Measurements from ENCODE around the gene TJP3. TPM values are rescaled to one million over a fixed set of nuclear protein-coding genes. Genes with fewer than 3 reads are reported as not detected.

The TJP3 gene
- total RNA-seq, 1 experiment from 2014 or later: 1.6 TPM

DNA sequence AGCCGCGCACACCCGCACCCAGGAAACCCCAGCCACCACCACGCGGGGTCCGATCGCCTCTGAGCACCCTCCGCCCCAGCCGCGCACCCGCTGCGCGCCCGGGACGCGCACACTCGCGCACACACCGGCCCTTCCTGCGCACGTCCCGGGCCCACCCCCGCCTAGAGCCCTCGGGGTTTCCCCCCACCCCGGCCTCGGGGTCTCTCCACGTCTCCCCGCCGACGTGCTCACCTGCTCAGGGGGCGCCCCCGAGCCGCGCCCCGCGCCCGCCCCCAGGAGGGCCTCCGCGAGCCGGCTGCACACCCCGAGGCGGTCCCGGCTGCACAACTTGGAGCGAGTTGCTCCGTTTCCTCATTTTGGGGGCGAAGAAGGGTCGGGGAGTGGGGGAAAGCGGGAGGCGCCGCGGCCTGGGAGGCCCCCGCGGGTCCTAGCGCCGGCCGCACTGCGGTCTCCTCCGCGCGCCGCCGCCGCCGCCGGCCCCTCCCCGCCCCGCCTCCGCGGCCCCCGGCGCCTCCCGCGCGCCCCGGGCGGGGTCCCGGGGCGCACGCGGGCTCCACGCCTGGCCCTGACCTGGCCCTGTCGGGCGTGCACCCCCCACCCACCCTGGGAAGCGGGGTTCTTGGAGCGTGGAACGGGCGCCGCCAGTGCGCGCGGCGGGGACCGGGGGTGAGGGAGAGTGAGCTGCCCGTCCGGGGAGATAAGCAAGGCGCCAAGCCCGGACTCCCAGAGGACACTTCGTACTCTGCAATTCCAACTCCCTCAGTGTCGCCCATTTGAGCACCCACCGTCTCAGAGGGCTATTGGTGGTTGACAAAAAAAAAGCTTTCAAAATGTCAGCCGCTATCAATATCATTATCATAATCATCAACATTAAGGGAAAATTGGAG is 78.0 kb downstream of the TJP3 start, which contains the start of gene MATK:
MATK (minus strand) TSS at position 444 of the 887 bp plus-strand sequence. CDS start 1,246 bp downstream, outside the sequence.
- intact Hi-C loops (cut with micrococcal nuclease): no loop called here
- no peaks in the 10 kb centered on the region for H3K4me1 Mint-ChIP-seq (ENCODE audit: insufficient read depth, unreplicated experiment)
- no peaks in the 10 kb centered on the region for H3K36me3 Mint-ChIP-seq (ENCODE audit: insufficient read depth, unreplicated experiment)
- H3K27me3 Mint-ChIP-seq (ENCODE audit: insufficient read depth, unreplicated experiment): peaks cover 35% of the 10 kb centered on the region
- TF ChIP-seq, protein P1, sequence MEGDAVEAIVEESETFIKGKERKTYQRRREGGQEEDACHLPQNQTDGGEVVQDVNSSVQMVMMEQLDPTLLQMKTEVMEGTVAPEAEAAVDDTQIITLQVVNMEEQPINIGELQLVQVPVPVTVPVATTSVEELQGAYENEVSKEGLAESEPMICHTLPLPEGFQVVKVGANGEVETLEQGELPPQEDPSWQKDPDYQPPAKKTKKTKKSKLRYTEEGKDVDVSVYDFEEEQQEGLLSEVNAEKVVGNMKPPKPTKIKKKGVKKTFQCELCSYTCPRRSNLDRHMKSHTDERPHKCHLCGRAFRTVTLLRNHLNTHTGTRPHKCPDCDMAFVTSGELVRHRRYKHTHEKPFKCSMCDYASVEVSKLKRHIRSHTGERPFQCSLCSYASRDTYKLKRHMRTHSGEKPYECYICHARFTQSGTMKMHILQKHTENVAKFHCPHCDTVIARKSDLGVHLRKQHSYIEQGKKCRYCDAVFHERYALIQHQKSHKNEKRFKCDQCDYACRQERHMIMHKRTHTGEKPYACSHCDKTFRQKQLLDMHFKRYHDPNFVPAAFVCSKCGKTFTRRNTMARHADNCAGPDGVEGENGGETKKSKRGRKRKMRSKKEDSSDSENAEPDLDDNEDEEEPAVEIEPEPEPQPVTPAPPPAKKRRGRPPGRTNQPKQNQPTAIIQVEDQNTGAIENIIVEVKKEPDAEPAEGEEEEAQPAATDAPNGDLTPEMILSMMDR (IDR thresholded peaks at IDR 0.05; ENCODE audit: unreplicated experiment): no peak
- H3K9me3 Mint-ChIP-seq (ENCODE audit: unreplicated experiment): peaks cover 23% of the 10 kb centered on the region
- ChIA-PET CTCF (interaction anchor here (0.7 kb wide), 1 partner anchor 553 kb away, joined by 3 read pairs; no protein-coding TSS in a partner anchor), POLR2A (no interaction called here)
- H3K27ac Mint-ChIP-seq (ENCODE audit: low read depth, unreplicated experiment): no peak within 1 kb of the TSS
- H3K4me3 Mint-ChIP-seq (ENCODE audit: unreplicated experiment): no peak within 1 kb of the TSS
- no peak for DNase-seq (ENCODE audit: unreplicated experiment)
- no TSS peak for BruUV-seq (replicated peaks)

DNA sequence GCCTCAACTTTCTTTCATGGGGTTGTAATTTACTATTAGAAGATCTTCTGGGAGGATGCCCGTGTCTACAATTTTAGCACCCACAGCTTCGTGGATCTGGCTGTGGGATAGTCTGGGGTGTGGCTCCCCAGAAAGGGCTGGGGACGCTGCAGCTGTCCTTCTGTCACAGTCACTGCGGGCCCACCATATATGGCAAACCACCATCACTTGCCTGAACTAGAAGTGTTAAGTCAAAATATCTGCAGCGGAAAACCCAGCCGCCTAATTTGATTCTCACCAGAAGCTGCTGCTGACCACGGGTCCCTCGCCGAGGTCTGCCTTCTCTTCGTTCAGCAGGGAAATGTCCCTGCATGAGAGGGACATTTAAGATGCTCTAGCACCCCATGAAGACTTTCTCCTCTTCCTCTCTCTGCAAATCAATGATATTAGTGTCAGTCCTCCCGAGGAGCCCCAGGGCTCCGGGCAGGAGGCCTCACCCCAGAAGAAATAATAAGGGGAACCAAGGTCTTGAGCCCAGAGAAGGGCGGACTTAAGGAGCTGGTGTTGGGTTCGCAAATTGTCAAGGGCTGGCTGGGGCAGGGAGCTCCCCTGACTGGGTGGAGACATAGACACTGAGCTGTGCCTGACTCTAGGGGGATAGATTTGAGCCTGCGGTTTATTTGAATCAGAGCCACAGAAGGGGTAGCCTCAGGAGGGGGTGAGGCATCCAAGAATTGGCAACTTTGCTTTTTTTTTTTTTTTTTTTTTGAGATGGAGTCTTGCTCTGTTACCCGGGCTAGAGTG is 81.0 kb downstream of the TJP3 start:
- Mint-ChIP-seq H3K27me3 (ENCODE audit: insufficient read depth, unreplicated experiment) (peaks cover 33% of the 10 kb centered on the region), H3K27ac (ENCODE audit: low read depth, unreplicated experiment) (no peak overlapping the region), H3K9me3 (ENCODE audit: unreplicated experiment) (peaks cover 8% of the 10 kb centered on the region), H3K4me1 (ENCODE audit: insufficient read depth, unreplicated experiment) (no peaks in the 10 kb centered on the region), H3K4me3 (ENCODE audit: unreplicated experiment) (no peak overlapping the region), H3K36me3 (ENCODE audit: insufficient read depth, unreplicated experiment) (no peaks in the 10 kb centered on the region)
- TF ChIP-seq, protein P1 (IDR thresholded peaks at IDR 0.05; ENCODE audit: unreplicated experiment): no peak
- no TSS peak for BruUV-seq (replicated peaks)
- ChIA-PET CTCF (no interaction called here), POLR2A (interaction anchor here (0.6 to 2.6 kb wide), 3 partner anchors 16 to 195 kb away, joined by 3 to 6 read pairs (median 5); partner anchors contain the start of gene MRPL54)
- no peak for DNase-seq (ENCODE audit: unreplicated experiment)
- intact Hi-C loops (cut with micrococcal nuclease): no loop called here

DNA sequence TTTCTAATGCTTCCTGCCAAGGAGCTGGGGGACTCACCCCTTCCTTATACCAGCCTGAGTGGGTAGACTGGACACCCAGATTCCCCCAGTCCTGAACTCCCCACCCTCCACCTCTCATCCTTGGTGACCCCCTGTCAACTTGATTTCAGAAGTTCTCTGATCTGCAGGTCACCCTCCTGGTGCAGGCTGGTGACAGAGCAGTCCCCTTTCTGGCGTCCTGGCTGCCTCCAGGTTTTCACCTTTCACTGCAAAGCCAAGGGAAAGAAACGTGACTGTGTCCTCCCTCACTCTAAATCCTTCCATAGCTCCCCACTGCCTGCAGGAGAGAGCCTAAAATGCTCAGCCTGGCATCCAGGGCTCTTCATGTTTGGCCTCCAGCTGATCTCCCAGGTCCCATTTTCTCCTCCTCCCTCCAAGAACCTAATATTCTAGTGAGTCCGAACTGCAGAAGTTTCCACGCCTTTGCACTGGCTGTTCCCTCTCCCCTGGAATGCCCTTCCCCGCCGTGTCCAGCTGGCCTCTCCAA is 82.1 kb downstream of the TJP3 start:
- intact Hi-C loops (cut with micrococcal nuclease): no loop called here
- no peak overlapping the region for H3K4me3 Mint-ChIP-seq (ENCODE audit: unreplicated experiment)
- H3K9me3 Mint-ChIP-seq (ENCODE audit: unreplicated experiment): peaks cover 8% of the 10 kb centered on the region
- H3K27ac Mint-ChIP-seq (ENCODE audit: low read depth, unreplicated experiment): no peak overlapping the region
- no peak for DNase-seq (ENCODE audit: unreplicated experiment)
- H3K4me1 Mint-ChIP-seq (ENCODE audit: insufficient read depth, unreplicated experiment): no peaks in the 10 kb centered on the region
- TF ChIP-seq, protein P1 (IDR thresholded peaks at IDR 0.05; ENCODE audit: unreplicated experiment): no peak
- BruUV-seq (replicated peaks): no TSS peak
- H3K36me3 Mint-ChIP-seq (ENCODE audit: insufficient read depth, unreplicated experiment): no peaks in the 10 kb centered on the region
- ChIA-PET CTCF (no interaction called here), POLR2A (no interaction called here)
- H3K27me3 Mint-ChIP-seq (ENCODE audit: insufficient read depth, unreplicated experiment): peaks cover 24% of the 10 kb centered on the region

DNA sequence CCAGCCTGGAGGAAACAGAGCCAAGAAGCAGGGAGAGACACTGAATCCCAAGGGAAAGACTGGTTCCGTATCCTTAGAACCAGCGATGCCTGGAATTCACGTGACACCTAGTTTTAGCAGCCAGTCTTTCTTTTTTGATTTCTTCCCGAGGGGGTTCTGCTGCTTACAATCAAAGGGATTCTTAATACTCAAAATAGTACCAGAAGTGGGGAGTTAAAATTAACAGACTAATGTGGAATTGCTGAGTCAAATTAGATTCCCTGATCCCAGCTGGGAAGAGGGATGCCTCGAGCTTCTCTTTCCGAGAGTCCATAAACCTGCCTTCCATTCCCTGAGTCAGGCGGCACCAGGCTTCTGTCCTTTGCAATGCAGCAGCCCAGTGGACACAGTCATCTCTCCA is 82.8 kb downstream of the TJP3 start:
- H3K27me3 Mint-ChIP-seq (ENCODE audit: insufficient read depth, unreplicated experiment): peaks cover 24% of the 10 kb centered on the region
- BruUV-seq (replicated peaks): no TSS peak
- no peak for DNase-seq (ENCODE audit: unreplicated experiment)
- POLR2A ChIA-PET: no interaction called here
- H3K9me3 Mint-ChIP-seq (ENCODE audit: unreplicated experiment): peaks cover 8% of the 10 kb centered on the region
- intact Hi-C loops (cut with micrococcal nuclease): no loop called here
- CTCF ChIA-PET: no interaction called here
- H3K4me3 Mint-ChIP-seq (ENCODE audit: unreplicated experiment): no peak overlapping the region
- H3K36me3 Mint-ChIP-seq (ENCODE audit: insufficient read depth, unreplicated experiment): no peaks in the 10 kb centered on the region
- TF ChIP-seq, protein P1 (IDR thresholded peaks at IDR 0.05; ENCODE audit: unreplicated experiment): no peak
- H3K4me1 Mint-ChIP-seq (ENCODE audit: insufficient read depth, unreplicated experiment): no peaks in the 10 kb centered on the region
- no peak overlapping the region for H3K27ac Mint-ChIP-seq (ENCODE audit: low read depth, unreplicated experiment)
